SH-SY5Y (cell line): Measurements from ENCODE around the gene ANKRD31.

Source experiments
- GATA2 ChIP-seq: IDR thresholded peaks from 2 replicates; pipeline ENCODE4 v1.6.1; 2011; ENCODE audit warnings: mild to moderate bottlenecking, low read depth, low read length
- GATA3 ChIP-seq: IDR thresholded peaks from 2 replicates; pipeline ENCODE4 v1.6.1; 2011; ENCODE audit warnings: low read depth, mild to moderate bottlenecking, low read length, moderate library complexity

GRCh38 chr5:75088648-75089047 lies 148.0 kb downstream of the ANKRD31 start:
- no peak for TF ChIP-seq GATA2
- no peak for TF ChIP-seq GATA3
